Measurements from ENCODE around the gene PCGF5. TPM values are rescaled to one million over a fixed set of nuclear protein-coding genes. Genes with fewer than 3 reads are reported as not detected.
A peak's percentile ranks its signal among the peaks of the same experiment; 100 is the strongest.

PCGF5 gene
- total and polyA plus RNA-seq, 8 donors: 19.7 to 47.2 (median 21.4) TPM

DNA sequence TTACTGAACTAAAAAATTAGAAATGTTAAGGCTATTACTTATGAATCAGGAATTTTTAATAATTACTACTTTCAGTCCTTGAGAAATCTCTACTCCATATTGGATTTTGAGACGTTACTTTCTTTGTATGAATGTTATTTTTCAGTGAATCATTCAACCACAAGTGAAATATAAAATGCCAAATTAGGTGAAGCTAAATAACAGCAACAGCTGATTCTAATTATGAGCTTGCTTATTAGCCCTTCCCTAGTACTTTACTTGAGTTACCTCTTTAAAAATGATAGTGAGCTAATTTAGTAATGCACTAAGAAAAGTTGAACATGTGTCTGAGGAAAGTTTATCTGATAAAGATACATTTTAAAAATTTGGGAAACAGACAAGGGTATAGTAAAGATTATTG lies 51.4 kb downstream of the PCGF5 start:
- peaks cover 0 to 27% of the 10 kb centered on the region in 2 donors for H3K36me3 ChIP-seq
- no peak for DNase-seq
- no peaks in the 10 kb centered on the region for H3K27me3 ChIP-seq
- TF ChIP-seq, protein P1, sequence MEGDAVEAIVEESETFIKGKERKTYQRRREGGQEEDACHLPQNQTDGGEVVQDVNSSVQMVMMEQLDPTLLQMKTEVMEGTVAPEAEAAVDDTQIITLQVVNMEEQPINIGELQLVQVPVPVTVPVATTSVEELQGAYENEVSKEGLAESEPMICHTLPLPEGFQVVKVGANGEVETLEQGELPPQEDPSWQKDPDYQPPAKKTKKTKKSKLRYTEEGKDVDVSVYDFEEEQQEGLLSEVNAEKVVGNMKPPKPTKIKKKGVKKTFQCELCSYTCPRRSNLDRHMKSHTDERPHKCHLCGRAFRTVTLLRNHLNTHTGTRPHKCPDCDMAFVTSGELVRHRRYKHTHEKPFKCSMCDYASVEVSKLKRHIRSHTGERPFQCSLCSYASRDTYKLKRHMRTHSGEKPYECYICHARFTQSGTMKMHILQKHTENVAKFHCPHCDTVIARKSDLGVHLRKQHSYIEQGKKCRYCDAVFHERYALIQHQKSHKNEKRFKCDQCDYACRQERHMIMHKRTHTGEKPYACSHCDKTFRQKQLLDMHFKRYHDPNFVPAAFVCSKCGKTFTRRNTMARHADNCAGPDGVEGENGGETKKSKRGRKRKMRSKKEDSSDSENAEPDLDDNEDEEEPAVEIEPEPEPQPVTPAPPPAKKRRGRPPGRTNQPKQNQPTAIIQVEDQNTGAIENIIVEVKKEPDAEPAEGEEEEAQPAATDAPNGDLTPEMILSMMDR (IDR thresholded peaks at IDR 0.05): no peak
- H3K4me1 ChIP-seq: no peaks in the 10 kb centered on the region
- intact Hi-C loops (cut with DNase I): no loop called here
- no peak overlapping the region for H3K4me3 ChIP-seq
- H3K9me3 ChIP-seq: no peaks in the 10 kb centered on the region
- no peak overlapping the region for H3K27ac ChIP-seq
- no peak for ATAC-seq

DNA sequence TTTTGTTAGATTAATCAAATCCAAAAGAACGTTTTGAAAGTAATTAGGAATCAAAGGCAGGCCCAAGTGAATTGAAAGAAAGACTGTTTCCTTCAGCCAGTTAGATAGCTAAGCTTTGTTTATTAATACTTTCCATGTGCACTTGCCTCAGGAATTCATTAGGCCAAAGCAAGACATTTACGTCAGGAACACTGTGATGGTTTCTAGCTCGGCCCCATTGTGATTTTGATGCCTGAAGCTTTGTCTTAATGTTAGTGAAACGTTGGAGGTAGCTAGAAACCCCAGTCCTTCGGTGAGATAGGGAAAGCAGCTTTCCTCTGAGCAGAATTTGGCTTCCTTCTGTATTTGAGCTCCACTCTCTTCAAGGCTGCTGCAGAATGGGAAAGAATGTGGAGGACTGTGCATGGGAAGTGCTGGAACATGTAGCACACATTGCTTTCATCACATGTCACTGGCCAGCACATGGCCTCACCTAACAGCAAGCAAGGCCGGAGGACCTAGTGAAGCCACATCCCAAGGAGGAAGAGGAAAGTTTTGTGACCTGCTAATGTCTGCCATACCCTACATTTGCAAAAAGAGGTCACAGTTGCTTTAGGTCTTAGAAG lies 64.1 kb downstream of the PCGF5 start:
- Histone ChIP-seq H3K4me1 (no peaks in the 10 kb centered on the region), H3K36me3 (peaks cover 0 to 4% of the 10 kb centered on the region in 2 donors), H3K27me3 (no peaks in the 10 kb centered on the region), H3K4me3 (no peak overlapping the region), H3K27ac (no peak overlapping the region), H3K9me3 (no peaks in the 10 kb centered on the region)
- intact Hi-C loops (cut with DNase I): no loop called here
- DNase-seq (no peak), ATAC-seq (no peak)
- TF ChIP-seq, protein P1 (IDR thresholded peaks at IDR 0.05): no peak

DNA sequence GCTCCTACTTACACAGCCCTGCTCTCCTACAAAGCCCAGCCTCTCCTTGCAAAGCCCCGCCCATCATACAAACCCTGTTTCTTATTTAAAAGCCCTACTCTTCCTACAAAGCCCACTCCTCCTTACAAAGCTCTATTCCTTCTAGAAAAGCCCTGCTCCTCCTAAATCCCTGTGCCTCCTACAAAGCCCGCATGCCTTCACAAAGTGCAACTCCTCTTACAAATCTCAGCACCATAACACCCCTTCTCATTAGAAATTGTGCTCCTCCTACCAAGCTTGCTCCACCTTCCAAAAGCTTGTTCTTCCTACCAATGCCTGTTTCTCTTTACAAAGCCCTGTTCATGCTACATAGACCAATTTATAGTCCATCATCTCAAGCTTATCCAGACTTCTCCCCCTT lies 66.1 kb downstream of the PCGF5 start:
- intact Hi-C loops (cut with DNase I): no loop called here
- DNase-seq: no peak

DNA sequence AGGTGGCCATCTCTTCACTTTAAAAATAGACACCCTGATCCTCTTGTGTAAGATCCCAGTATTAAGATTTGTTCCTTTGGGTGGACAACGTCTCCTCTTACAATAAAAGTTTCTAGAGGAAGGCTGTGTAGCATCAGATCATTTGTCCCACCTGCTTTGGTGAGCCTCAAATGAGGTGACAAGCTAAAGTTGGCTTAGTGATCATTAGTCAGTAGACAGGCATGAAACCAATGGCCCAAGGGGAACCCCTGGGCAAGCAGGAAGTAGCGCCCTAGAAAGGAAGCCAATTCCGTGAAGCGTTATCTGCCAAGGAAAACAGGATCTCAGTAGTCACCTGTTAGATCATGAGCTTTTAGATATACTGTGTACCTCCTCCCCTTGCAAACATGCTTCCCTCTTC lies 66.8 kb downstream of the PCGF5 start:
- intact Hi-C loops (cut with DNase I): no loop called here
- Histone ChIP-seq H3K4me3 (no peak overlapping the region), H3K27me3 (no peaks in the 10 kb centered on the region), H3K4me1 (no peaks in the 10 kb centered on the region), H3K27ac (no peak overlapping the region), H3K9me3 (no peaks in the 10 kb centered on the region), H3K36me3 (peaks cover 0 to 4% of the 10 kb centered on the region in 2 donors)
- TF ChIP-seq, protein P1 (IDR thresholded peaks at IDR 0.05): no peak
- ATAC-seq (no peak), DNase-seq (no peak)

More for the DNA sequence above, 66.1 kb downstream of the PCGF5 start:
- peaks cover 0 to 4% of the 10 kb centered on the region in 2 donors for H3K36me3 ChIP-seq
- no peak overlapping the region for H3K27ac ChIP-seq
- peak; percentile 10 for ATAC-seq
- no peaks in the 10 kb centered on the region for H3K4me1 ChIP-seq
- no peaks in the 10 kb centered on the region for H3K9me3 ChIP-seq
- TF ChIP-seq, protein P1 (IDR thresholded peaks at IDR 0.05): no peak
- no peak overlapping the region for H3K4me3 ChIP-seq
- no peaks in the 10 kb centered on the region for H3K27me3 ChIP-seq

DNA sequence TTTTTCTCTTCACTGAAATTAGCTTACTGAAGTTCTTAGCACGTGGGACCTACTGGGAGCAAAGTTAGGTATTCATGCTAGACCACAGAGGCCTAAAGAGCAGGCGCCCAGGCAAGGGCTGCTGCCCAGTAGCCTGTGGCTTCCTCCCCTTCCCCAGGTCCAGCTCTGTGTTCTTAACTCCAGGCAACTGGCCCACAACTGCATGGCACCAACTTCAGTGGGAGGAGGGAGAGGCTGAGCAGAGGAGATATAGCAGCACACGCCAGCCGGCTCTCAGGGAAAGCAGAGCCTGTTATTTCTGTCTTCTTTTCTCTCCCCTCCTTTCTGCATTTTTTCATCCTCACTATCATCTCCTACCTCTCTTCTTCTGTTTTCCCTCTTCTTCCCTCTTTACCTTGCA lies 67.4 kb downstream of the PCGF5 start:
- Histone ChIP-seq H3K4me1 (no peaks in the 10 kb centered on the region), H3K9me3 (no peaks in the 10 kb centered on the region), H3K4me3 (no peak overlapping the region), H3K36me3 (peaks cover 0 to 4% of the 10 kb centered on the region in 2 donors), H3K27ac (no peak overlapping the region), H3K27me3 (no peaks in the 10 kb centered on the region)
- no peak for ATAC-seq
- TF ChIP-seq, protein P1 (IDR thresholded peaks at IDR 0.05): no peak
- intact Hi-C loops (cut with DNase I): no loop called here
- DNase-seq: no peak

Measured in left lung (tissue), 10 donors.